Neural cell (in vitro differentiated cells): ENCODE measurements around the gene EIF5A.

Source experiments
- CTCF ChIP-seq: fragments of 450-650 bp; IDR thresholded peaks from 2 replicates; pipeline ENCODE4 v1.5.1; 2014; ENCODE audit warnings: antibody characterized with exemption, mild to moderate bottlenecking, moderate library complexity; ENCODE audit not compliant: poor library complexity, severe bottlenecking
- EP300 ChIP-seq: fragments of 450-650 bp; conservative IDR thresholded peaks from 2 replicates; pipeline ENCODE4 v1.6.1; 2014; ENCODE audit warnings: antibody characterized with exemption, mild to moderate bottlenecking, moderate library complexity; ENCODE audit not compliant: poor library complexity, severe bottlenecking
- EZH2 ChIP-seq: fragments of 200-600, 300-800 bp; shearing (Covaris generic), sonication (generic); IDR thresholded peaks from 2 replicates; pipeline ENCODE4 v1.6.1; 2014; ENCODE audit warnings: antibody characterized with exemption, low read length, borderline replicate concordance, mild to moderate bottlenecking; ENCODE audit not compliant: insufficient read depth, poor library complexity, severe bottlenecking
- MXI1 ChIP-seq: fragments of 450-650 bp; conservative IDR thresholded peaks from 2 replicates; pipeline ENCODE4 v1.6.1; 2014; ENCODE audit warnings: antibody characterized with exemption, mild to moderate bottlenecking; ENCODE audit not compliant: poor library complexity, severe bottlenecking
- POLR2AphosphoS5 ChIP-seq: IDR thresholded peaks from 2 replicates; pipeline ENCODE4 v1.6.1; 2012
- RAD21 ChIP-seq: fragments of 450-650 bp; conservative IDR thresholded peaks from 2 replicates; pipeline ENCODE4 v1.6.1; 2014; ENCODE audit warnings: antibody characterized with exemption, mild to moderate bottlenecking, moderate library complexity
- TAF1 ChIP-seq: IDR thresholded peaks from 2 replicates; pipeline ENCODE4 v1.6.1; 2012; ENCODE audit warnings: low read depth

- TF ChIP-seq POLR2AphosphoS5 (no peak), MXI1 (no peak), CTCF (peak; percentile 30), RAD21 (no peak), EP300 (no peak), TAF1 (no peak), EZH2 (no peak)
Observed at GRCh38 chr17:7352503-7352889, 45.1 kb downstream of the EIF5A start.
